GM12865 (cell line): ENCODE results near the gene SLC9A9.

Experiments
- DNase-seq: peaks from one replicate; pipeline ENCODE4 v3.0.0; 2010; ENCODE audit warnings: low read depth
- H3K4me3 ChIP-seq: 2 replicates; pipeline ENCODE4 v1.5.1; 2011; ENCODE audit warnings: mild to moderate bottlenecking, low read depth, low read length, control low read depth
- CTCF ChIP-seq: IDR thresholded peaks from 2 replicates; pipeline ENCODE4 v1.5.1; 2011; ENCODE audit warnings: low read length, control low read depth, low read depth, inconsistent platforms; ENCODE audit not compliant: insufficient read depth; ENCODE audit errors: missing control alignments

SLC9A9 gene

DNA sequence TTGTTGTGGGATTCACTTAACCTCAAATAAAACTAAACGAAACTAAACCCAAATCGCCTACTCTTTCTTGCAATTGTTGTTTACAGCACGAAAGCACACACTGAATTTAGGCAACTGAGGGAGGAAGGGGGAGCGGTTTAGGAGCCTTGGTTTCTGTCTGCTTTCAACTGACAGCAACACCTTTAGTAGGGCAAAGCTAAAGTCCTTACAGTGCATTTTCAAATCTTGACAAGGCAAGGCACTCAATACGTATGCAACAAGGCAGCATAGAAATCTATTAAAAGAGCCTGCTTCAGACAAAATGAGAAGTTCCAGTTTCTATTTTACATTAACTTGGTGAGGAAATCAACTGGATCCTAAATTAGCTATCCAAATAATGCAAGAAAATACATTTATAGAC lies 554.1 kb downstream of the SLC9A9 start:
- H3K4me3 ChIP-seq, result no peak overlapping the region
- TF ChIP-seq CTCF, result no peak
- peak; percentile 52 for DNase-seq

GRCh38 chr3:143291836-143292447 lies 556.3 kb downstream of the SLC9A9 start:
- DNase-seq, result no peak
- no peak overlapping the region for H3K4me3 ChIP-seq
- TF ChIP-seq CTCF, result no peak

DNA sequence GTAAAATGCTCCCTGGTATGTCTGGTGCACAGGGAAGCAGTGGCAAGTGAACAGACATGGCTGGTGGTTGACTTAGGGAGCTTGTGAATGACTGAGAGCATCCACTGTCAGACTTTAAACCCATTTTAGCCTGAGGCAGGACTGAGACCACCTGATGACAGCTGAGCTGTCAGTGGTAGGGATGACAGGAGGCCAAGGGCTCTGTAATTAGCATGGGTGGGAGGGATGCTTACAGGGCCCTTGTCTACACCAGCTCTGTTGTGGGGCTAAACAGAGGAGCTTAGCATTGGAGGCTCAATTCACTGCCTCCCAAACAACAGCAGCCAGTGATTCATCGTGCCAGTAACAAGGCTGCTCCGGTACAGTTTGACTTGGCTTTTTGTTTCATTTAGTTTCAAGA lies 559.3 kb downstream of the SLC9A9 start:
- no peak for TF ChIP-seq CTCF
- no peak for DNase-seq
- H3K4me3 ChIP-seq, result no peak overlapping the region

GRCh38 chr3:143287403-143287802 lies 560.9 kb downstream of the SLC9A9 start:
- H3K4me3 ChIP-seq, result no peak overlapping the region
- DNase-seq, result no peak
- no peak for TF ChIP-seq CTCF

DNA sequence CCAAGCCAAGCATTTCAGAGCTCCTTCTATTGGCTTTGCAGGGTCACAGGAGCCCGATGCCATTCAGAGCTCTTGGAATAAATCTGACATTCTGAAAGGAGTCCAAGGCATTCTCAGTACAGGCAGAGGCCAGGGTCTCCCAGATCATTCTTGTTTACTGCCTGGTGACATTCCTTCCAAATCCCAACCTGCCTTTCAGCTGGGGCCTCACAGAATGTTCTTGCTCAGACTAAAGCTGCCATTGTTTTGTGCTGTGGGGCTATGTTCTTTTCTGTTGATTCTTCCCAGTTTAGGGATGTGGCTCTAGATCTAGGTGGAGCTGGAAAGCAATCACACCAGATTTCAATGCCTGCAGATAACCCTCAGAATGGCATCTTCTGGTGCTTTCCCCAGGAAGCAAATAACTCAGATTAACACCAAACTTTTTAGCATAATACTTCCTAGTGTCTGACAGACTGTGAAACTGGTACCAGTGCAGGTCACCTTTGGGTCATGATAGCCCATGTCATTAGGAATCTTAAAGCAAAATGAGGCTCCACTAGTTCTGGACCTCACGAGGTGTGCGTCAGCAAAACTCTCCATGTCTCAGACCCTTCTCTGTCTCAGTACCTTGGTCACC lies 561.8 kb downstream of the SLC9A9 start:
- TF ChIP-seq CTCF, result no peak
- no peak overlapping the region for H3K4me3 ChIP-seq
- DNase-seq, result no peak

- H3K4me3 ChIP-seq, result no peak overlapping the region
- TF ChIP-seq CTCF, result no peak
- no peak for DNase-seq
Observed at GRCh38 chr3:143283432-143284128, 564.7 kb downstream of the SLC9A9 start.
